ENCODE results near the gene JMJD4.

Gene JMJD4

DNA sequence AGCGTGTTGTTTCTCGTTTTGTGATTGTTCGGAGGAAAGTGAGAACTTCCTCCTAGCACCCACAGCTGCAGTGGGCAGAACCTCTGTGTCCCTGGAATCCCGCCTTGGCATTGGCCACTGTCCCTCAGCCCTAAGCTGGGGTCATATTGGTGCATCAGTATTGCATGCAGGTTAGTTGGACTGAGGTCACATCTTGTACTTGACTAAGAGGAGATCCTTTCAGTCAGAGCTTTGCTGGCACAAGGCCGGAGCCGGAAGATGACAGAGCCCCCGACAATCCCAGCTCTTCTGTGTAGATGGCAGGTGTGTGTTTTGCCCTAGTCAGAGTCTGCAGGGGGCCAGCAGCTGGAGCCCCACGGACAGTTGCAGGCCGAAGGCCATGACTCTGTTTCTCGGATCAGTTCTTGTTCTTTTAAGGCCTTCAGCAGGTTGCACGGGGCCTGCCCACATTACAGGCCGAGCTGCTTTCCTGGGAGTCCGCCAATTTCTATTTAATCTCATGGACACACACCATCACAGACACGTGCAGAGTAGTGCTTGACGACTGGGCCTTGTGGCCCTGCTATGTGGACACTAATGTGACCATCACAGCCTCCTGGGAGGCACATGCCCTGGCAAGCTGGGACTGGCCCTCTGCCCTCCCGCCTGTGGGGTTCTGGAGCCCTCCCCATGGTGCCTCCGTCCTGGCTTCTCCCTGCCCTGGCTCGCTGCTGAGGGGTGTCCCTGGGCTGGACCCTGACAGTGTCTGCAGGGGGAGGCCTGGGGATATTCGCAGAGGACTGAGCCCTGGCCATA, 15.0 kb upstream of the JMJD4 start:
- TF ChIP-seq, protein P1, sequence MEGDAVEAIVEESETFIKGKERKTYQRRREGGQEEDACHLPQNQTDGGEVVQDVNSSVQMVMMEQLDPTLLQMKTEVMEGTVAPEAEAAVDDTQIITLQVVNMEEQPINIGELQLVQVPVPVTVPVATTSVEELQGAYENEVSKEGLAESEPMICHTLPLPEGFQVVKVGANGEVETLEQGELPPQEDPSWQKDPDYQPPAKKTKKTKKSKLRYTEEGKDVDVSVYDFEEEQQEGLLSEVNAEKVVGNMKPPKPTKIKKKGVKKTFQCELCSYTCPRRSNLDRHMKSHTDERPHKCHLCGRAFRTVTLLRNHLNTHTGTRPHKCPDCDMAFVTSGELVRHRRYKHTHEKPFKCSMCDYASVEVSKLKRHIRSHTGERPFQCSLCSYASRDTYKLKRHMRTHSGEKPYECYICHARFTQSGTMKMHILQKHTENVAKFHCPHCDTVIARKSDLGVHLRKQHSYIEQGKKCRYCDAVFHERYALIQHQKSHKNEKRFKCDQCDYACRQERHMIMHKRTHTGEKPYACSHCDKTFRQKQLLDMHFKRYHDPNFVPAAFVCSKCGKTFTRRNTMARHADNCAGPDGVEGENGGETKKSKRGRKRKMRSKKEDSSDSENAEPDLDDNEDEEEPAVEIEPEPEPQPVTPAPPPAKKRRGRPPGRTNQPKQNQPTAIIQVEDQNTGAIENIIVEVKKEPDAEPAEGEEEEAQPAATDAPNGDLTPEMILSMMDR (IDR thresholded peaks at IDR 0.05; ENCODE audit: low read length, missing control alignments), result no peak
- no peak overlapping the region for H3K4me3 ChIP-seq (replicated peaks; ENCODE audit: low read depth, low read length)
- DNase-seq (ENCODE audit: low read depth), result no peak

DNA sequence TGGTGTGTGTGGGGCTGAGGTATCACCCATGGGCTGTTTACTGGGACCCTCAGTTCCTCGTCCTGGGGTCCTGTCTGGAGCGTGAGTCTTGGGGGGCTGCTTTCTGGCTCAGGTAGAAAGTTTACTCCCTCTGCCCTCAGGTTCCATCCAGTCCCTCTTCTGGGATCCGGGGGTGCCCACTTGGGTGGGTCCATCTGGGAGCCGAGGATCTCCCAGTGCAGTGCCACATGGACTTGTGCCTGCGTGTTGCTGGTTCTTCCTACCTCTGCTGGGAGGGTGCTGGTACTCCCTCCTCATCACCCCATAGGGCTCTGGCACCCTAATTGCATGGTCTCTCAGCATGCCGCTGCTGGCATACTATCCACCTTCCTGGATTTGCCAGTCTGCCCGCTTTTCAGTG, 14.1 kb upstream of the JMJD4 start:
- no peak for DNase-seq (ENCODE audit: low read depth)
- TF ChIP-seq, protein P1 (IDR thresholded peaks at IDR 0.05; ENCODE audit: low read length, missing control alignments), result no peak
- no peak overlapping the region for H3K4me3 ChIP-seq (replicated peaks; ENCODE audit: low read depth, low read length)

DNA sequence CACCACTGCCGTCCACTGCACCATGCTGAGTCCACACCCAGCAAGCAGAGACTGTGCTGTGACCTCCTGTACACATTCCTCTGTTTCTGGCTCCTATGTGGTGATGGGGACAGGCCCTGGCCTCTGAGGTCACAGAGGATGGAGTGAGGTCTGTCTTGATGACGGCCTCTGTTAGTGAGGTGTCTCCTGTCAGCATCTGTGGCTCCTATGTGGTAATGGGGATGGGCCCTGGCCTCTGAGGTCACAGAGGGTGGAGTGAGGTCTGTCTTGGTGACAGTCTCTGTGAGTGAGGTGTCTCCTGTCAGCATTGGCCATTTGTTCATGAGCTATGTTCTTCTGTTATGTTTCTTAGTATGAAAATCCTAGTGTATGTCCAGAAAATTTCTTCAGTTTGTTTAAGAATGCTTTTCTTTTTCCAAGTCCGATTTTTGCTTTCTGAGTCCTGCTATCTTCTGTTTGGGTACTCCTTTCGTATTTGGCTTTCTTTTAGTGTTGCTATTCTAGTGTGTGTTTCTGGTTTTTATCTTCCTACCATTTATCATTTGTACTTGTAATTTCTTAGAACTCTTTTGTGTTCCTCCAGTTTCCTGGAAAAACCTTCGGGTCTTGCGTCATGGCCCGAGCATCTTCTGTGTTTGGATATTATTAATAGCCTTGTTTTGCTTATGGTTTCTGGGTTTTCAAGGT, 13.5 kb upstream of the JMJD4 start:
- peak; percentile 53 for DNase-seq (ENCODE audit: low read depth)
- H3K4me3 ChIP-seq (replicated peaks; ENCODE audit: low read depth, low read length), result no peak overlapping the region
- TF ChIP-seq, protein P1 (IDR thresholded peaks at IDR 0.05; ENCODE audit: low read length, missing control alignments), result no peak

DNA sequence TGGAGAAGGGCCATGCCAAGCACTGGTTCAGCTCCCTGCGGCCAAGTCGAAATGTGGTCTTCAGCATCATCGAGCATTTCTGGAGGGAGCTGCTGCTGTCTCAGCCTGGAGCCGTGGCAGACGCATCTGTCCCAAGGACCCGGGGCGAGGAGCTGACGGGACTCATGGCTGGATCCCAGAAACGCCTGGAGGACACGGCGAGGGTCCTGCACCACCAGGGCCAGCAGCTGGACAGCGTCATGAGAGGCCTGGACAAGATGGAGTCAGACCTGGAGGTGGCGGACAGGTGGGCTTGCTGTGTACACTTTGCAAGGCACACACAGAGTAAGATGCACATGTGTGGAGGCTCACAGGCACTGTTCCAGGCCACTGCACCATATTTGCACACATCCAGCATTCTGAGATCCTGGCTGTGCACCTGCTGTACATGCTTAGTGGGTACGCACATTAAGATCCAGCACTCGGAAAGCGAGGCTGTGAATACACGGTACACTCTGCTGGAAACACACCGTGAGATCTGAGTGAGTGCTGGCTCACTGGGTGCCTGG, 12.9 kb upstream of the JMJD4 start:
- TF ChIP-seq, protein P1 (IDR thresholded peaks at IDR 0.05; ENCODE audit: low read length, missing control alignments), result no peak
- no peak overlapping the region for H3K4me3 ChIP-seq (replicated peaks; ENCODE audit: low read depth, low read length)
- DNase-seq (ENCODE audit: low read depth), result no peak

DNA sequence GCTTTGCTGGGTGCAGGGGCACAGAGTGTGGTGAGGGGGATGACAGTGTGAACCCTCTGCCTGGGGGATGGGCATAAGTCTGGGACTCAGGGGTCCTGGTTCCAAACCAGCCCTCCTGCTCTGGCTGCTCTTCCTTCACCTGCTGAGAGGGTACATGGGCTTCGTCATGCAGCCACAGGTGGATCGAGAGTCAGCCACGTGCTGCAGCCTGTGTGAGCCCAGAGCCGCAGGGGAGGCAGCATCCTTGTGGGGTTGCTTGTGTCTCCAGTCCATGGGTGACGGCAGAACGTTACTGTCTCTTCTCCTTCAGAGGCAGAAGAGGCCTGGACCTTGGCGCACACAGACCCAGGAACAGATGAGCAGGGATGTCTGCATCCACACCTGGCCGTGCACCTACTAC, 12.3 kb upstream of the JMJD4 start:
- TF ChIP-seq, protein P1 (IDR thresholded peaks at IDR 0.05; ENCODE audit: low read length, missing control alignments), result no peak

DNA sequence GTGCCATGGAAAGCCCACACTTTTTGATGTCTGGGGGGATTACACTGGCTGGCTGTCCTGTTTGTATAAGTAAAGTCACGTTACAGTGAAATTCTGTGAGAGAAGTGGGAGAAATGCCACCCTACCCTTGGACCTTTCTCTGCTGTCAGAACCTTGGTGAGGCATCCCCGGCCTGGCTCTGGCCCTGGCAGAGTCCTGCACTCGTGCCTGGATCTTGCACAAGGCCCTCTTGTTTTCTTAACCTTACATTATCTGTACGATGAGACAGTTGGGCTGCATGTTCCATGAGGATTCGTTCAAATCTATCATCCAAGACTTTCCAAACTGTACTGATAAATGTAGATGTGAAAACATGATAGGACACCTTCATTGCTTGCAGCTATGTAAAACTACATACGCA, 11.6 kb upstream of the JMJD4 start:
- DNase-seq (ENCODE audit: low read depth), result no peak
- TF ChIP-seq, protein P1 (IDR thresholded peaks at IDR 0.05; ENCODE audit: low read length, missing control alignments), result no peak

More for the DNA sequence above, 12.3 kb upstream of the JMJD4 start:
- DNase-seq (ENCODE audit: low read depth), result no peak
- no peak overlapping the region for H3K4me3 ChIP-seq (replicated peaks; ENCODE audit: low read depth, low read length)

More for the DNA sequence above, 11.6 kb upstream of the JMJD4 start:
- no peak overlapping the region for H3K4me3 ChIP-seq (replicated peaks; ENCODE audit: low read depth, low read length)
